A204.1 (cell line): ENCODE data around the gene ATP10A.

Source experiments
- FAIRE-seq: peaks from 2 replicates; lab custom pipeline; 2012; peaks lifted over from hg19 to GRCh38; lab: Jason Lieb, UNC

ATP10A gene

GRCh38 chr15:25793354-25794050 lies 69.6 kb downstream of the ATP10A start:
- FAIRE-seq: no peak

- FAIRE-seq: no peak
Observed at GRCh38 chr15:25792128-25792527, 71.0 kb downstream of the ATP10A start.

- no peak for FAIRE-seq
Observed at GRCh38 chr15:25790000-25790660, 73.0 kb downstream of the ATP10A start.

GRCh38 chr15:25789616-25789999 lies 73.5 kb downstream of the ATP10A start:
- FAIRE-seq: no peak

- FAIRE-seq: no peak
Observed at GRCh38 chr15:25789211-25789610, 73.9 kb downstream of the ATP10A start.

GRCh38 chr15:25787855-25788520 lies 75.1 kb downstream of the ATP10A start:
- FAIRE-seq: no peak

- FAIRE-seq: no peak
Observed at GRCh38 chr15:25787381-25787780, 75.7 kb downstream of the ATP10A start.

- FAIRE-seq: no peak
Observed at GRCh38 chr15:25786040-25786439, 77.1 kb downstream of the ATP10A start.

GRCh38 chr15:25785641-25786025 lies 77.5 kb downstream of the ATP10A start:
- no peak for FAIRE-seq

GRCh38 chr15:25784876-25785640 lies 78.1 kb downstream of the ATP10A start:
- no peak for FAIRE-seq

- no peak for FAIRE-seq
Observed at GRCh38 chr15:25783607-25784540, 79.3 kb downstream of the ATP10A start.

GRCh38 chr15:25783134-25783533 lies 80.0 kb downstream of the ATP10A start:
- no peak for FAIRE-seq

- no peak for FAIRE-seq
Observed at GRCh38 chr15:25780479-25781255, 82.5 kb downstream of the ATP10A start.

- FAIRE-seq: no peak
Observed at GRCh38 chr15:25778161-25778560, 85.0 kb downstream of the ATP10A start.

GRCh38 chr15:25777037-25777436 lies 86.1 kb downstream of the ATP10A start:
- no peak for FAIRE-seq

GRCh38 chr15:25776071-25776746 lies 86.9 kb downstream of the ATP10A start:
- FAIRE-seq: no peak

GRCh38 chr15:25775317-25775912 lies 87.7 kb downstream of the ATP10A start:
- FAIRE-seq: no peak

- FAIRE-seq: no peak
Observed at GRCh38 chr15:25774871-25775270, 88.3 kb downstream of the ATP10A start.

- FAIRE-seq: no peak
Observed at GRCh38 chr15:25773248-25773647, 89.9 kb downstream of the ATP10A start.

- FAIRE-seq: no peak
Observed at GRCh38 chr15:25772500-25772899, 90.6 kb downstream of the ATP10A start.
